IMR-90 (cell line): ENCODE results near the gene HDAC10. TPM values are rescaled to one million over a fixed set of nuclear protein-coding genes. Genes with fewer than 3 reads are reported as not detected.

Experiments
- ATAC-seq: fragments of 200-7000 bp; cut with Tn5 transposase; 2 replicates; pipeline ENCODE4 v1.9.1; 2020; ENCODE audit warnings: low read depth, mild to moderate bottlenecking, moderate library complexity
- BruUV-seq: library from RNA; stranded (reverse); fragments of 400-500 nt; replicated peaks from 2 replicates; lab custom pipeline; 2021; lab: Mats Ljungman, UMichigan
- CTCF ChIA-PET: fragments of 300-600 bp; formaldehyde crosslinking; extraction: SDS; loops from one replicate; lab custom pipeline; 2021; ENCODE audit warnings: antibody characterized with exemption; lab: Yijun Ruan, JAX
- POLR2A ChIA-PET: fragments of 300-600 bp; sonication (Branson Sonifier 250); formaldehyde crosslinking; loops from one replicate; lab custom pipeline; 2022; ENCODE audit warnings: antibody characterized with exemption; ENCODE audit not compliant: unreplicated experiment; lab: Charles Lee
- DNase-seq: peaks from one replicate; pipeline ENCODE4 v3.0.0; 2013
- H2AFZ ChIP-seq: replicated peaks from 2 replicates; pipeline ENCODE3; 2013; ENCODE audit warnings: low read length, mild to moderate bottlenecking; ENCODE audit not compliant: poor library complexity
- H2AK5ac ChIP-seq: 2 replicates; pipeline ENCODE4 v1.6.1; 2013; ENCODE audit warnings: low read depth, low read length, inconsistent platforms
- H2AK9ac ChIP-seq: replicated peaks from 2 replicates; pipeline ENCODE3; 2013; ENCODE audit warnings: mild to moderate bottlenecking, low read depth, low read length, moderate library complexity; ENCODE audit not compliant: poor library complexity
- H2BK120ac ChIP-seq: 2 replicates; pipeline ENCODE4 v1.6.1; 2013; ENCODE audit warnings: low read depth, low read length, inconsistent platforms
- H2BK15ac ChIP-seq: 3 replicates; pipeline ENCODE4 v1.6.1; 2013; ENCODE audit warnings: low read depth, low read length, inconsistent platforms
- H2BK20ac ChIP-seq: 2 replicates; pipeline ENCODE4 v1.6.1; 2013; ENCODE audit warnings: low read depth, mild to moderate bottlenecking, inconsistent platforms, low read length, moderate library complexity
- H2BK5ac ChIP-seq: 2 replicates; pipeline ENCODE4 v1.6.1; 2013; ENCODE audit warnings: mild to moderate bottlenecking, low read depth, low read length, inconsistent platforms; ENCODE audit not compliant: poor library complexity, severe bottlenecking
- H3K14ac ChIP-seq: replicated peaks from 2 replicates; pipeline ENCODE4 v1.6.1; 2013; ENCODE audit warnings: low read depth, low read length, inconsistent platforms
- H3K18ac ChIP-seq: 2 replicates; pipeline ENCODE4 v1.6.1; 2013; ENCODE audit warnings: low read depth, low read length, control low read depth
- H3K23ac ChIP-seq: 2 replicates; pipeline ENCODE4 v1.6.1; 2013; ENCODE audit warnings: low read depth, low read length, inconsistent platforms
- H3K27ac ChIP-seq: 2 replicates; pipeline ENCODE4 v1.5.1; 2013; ENCODE audit warnings: mild to moderate bottlenecking, control low read depth, low read length; ENCODE audit not compliant: insufficient read depth
- H3K27me3 ChIP-seq: 2 replicates; pipeline ENCODE4 v1.6.1; 2013; ENCODE audit warnings: low read length; ENCODE audit not compliant: control insufficient read depth, insufficient read depth
- H3K36me3 ChIP-seq: 2 replicates; pipeline ENCODE4 v1.6.1; 2013; ENCODE audit warnings: low read length, mixed read lengths; ENCODE audit not compliant: control insufficient read depth, insufficient read depth
- H3K4ac ChIP-seq: 2 replicates; pipeline ENCODE4 v1.6.1; 2013; ENCODE audit warnings: low read depth, low read length, inconsistent platforms
- H3K4me1 ChIP-seq: 2 replicates; pipeline ENCODE4 v1.6.1; 2013; ENCODE audit warnings: low read length, mixed read lengths; ENCODE audit not compliant: control insufficient read depth, insufficient read depth
- H3K4me2 ChIP-seq: 2 replicates; pipeline ENCODE4 v1.6.1; 2013; ENCODE audit warnings: low read depth, mild to moderate bottlenecking, control low read depth, low read length, moderate library complexity
- H3K4me3 ChIP-seq: 2 replicates; pipeline ENCODE4 v1.5.1; 2013; ENCODE audit warnings: low read depth, mild to moderate bottlenecking, control low read depth, low read length, moderate library complexity; ENCODE audit not compliant: insufficient read depth
- H3K56ac ChIP-seq: 2 replicates; pipeline ENCODE4 v1.6.1; 2013; ENCODE audit warnings: low read length, inconsistent platforms; ENCODE audit not compliant: insufficient read depth; ENCODE audit errors: extremely low read depth
- H3K79me1 ChIP-seq, 2 experiments: 2 replicates each; pipeline ENCODE4 v1.6.1; 2013; ENCODE audit warnings: low read length in 2 of 2, inconsistent platforms in 1 of 2, low read depth in 1 of 2
- H3K9ac ChIP-seq: 2 replicates; pipeline ENCODE4 v1.6.1; 2013; ENCODE audit warnings: low read depth, low read length, control low read depth
- H3K9me1 ChIP-seq: 2 replicates; pipeline ENCODE4 v1.6.1; 2013; ENCODE audit warnings: low read length, inconsistent platforms; ENCODE audit not compliant: insufficient read depth
- H3K9me3 ChIP-seq: 2 replicates; pipeline ENCODE4 v1.6.1; 2013; ENCODE audit warnings: low read length; ENCODE audit not compliant: control insufficient read depth, insufficient read depth
- H4K20me1 ChIP-seq: 2 replicates; pipeline ENCODE4 v1.6.1; 2013; ENCODE audit warnings: low read length, inconsistent platforms; ENCODE audit not compliant: insufficient read depth
- H4K5ac ChIP-seq: 2 replicates; pipeline ENCODE4 v1.6.1; 2013; ENCODE audit warnings: mild to moderate bottlenecking, low read depth, low read length, control low read depth
- H4K8ac ChIP-seq, 2 experiments: 2 replicates each; pipeline ENCODE4 v1.6.1; 2013; ENCODE audit warnings: low read depth in 2 of 2, low read length in 2 of 2, control low read depth in 1 of 2, inconsistent platforms in 1 of 2
- H4K91ac ChIP-seq: 2 replicates; pipeline ENCODE4 v1.6.1; 2013; ENCODE audit warnings: low read depth, low read length, inconsistent platforms; ENCODE audit not compliant: insufficient read depth
- CTCF ChIP-seq: conservative IDR thresholded peaks from 2 replicates; pipeline ENCODE4 v1.5.1; 2012; ENCODE audit warnings: mild to moderate bottlenecking, low read depth, low read length, improper control_type of control experiment
- MAZ ChIP-seq: IDR thresholded peaks from 2 replicates; pipeline ENCODE4 v1.6.1; 2012; ENCODE audit warnings: low read depth, mild to moderate bottlenecking, low read length, improper control_type of control experiment, moderate library complexity, borderline replicate concordance
- POLR2A ChIP-seq: IDR thresholded peaks from 2 replicates; pipeline ENCODE4 v1.6.1; 2012; ENCODE audit warnings: mild to moderate bottlenecking, low read depth, low read length
- RAD21 ChIP-seq: IDR thresholded peaks from 2 replicates; pipeline ENCODE4 v1.6.1; 2012; ENCODE audit warnings: low read length, improper control_type of control experiment
- SMC3 ChIP-seq: fragments of 150-350 bp; IDR thresholded peaks from 2 replicates; pipeline ENCODE4 v1.6.1; 2016; ENCODE audit warnings: low read depth, mild to moderate bottlenecking, antibody characterized with exemption, low read length, moderate library complexity
- WGBS, 2 experiments: methylation state at CpG; one replicate each; pipeline versions ENCODE4 v1.1.5 to v1.1.7; 2013; ENCODE audit warnings: missing lambda C conversion rate in 2 of 2; ENCODE audit not compliant: insufficient read length in 1 of 2; ENCODE audit errors: extremely low coverage in 2 of 2; 5-methylcytosine and 5-hydroxymethylcytosine counted together
- dilution Hi-C: fragments of 300-500 bp; cut with HindIII; formaldehyde crosslinking; loops from one replicate; pipeline ENCODE4 v1.14.3; 2018; ENCODE audit warnings: low sequenced_read_pairs; ENCODE audit not compliant: unreplicated experiment
- in situ Hi-C: fragments of 300-500 bp; cut with MboI; formaldehyde crosslinking; loops from 3 replicates; pipeline ENCODE4 v1.14.3; 2019; ENCODE audit warnings: low sequenced_read_pairs, inconsistent platforms, mixed read lengths
- intact Hi-C: fragments of 100-400 bp; cut with micrococcal nuclease; formaldehyde crosslinking; loops from 2 replicates; pipeline ENCODE4 v1.10.0; 2022
- polyA plus RNA-seq, 3 experiments: library from polyadenylated mRNA; depleted of rRNA; stranded (reverse); fragments of >200 nt; gene quantifications; 2 replicates each; pipeline ENCODE4 v1.2.3, GENCODE V29; 2012; ENCODE audit warnings: low replicate concordance in 1 of 3
- total RNA-seq: library from RNA; depleted of rRNA; stranded (reverse); fragments of >200 nt; gene quantifications from 2 replicates; pipeline ENCODE4 v1.2.3, GENCODE V29; 2012

Gene HDAC10
- total and polyA plus RNA-seq, 2 of the 4 experiments (the other 2 are of a cell fraction), result 3.9 to 35.7 TPM

DNA sequence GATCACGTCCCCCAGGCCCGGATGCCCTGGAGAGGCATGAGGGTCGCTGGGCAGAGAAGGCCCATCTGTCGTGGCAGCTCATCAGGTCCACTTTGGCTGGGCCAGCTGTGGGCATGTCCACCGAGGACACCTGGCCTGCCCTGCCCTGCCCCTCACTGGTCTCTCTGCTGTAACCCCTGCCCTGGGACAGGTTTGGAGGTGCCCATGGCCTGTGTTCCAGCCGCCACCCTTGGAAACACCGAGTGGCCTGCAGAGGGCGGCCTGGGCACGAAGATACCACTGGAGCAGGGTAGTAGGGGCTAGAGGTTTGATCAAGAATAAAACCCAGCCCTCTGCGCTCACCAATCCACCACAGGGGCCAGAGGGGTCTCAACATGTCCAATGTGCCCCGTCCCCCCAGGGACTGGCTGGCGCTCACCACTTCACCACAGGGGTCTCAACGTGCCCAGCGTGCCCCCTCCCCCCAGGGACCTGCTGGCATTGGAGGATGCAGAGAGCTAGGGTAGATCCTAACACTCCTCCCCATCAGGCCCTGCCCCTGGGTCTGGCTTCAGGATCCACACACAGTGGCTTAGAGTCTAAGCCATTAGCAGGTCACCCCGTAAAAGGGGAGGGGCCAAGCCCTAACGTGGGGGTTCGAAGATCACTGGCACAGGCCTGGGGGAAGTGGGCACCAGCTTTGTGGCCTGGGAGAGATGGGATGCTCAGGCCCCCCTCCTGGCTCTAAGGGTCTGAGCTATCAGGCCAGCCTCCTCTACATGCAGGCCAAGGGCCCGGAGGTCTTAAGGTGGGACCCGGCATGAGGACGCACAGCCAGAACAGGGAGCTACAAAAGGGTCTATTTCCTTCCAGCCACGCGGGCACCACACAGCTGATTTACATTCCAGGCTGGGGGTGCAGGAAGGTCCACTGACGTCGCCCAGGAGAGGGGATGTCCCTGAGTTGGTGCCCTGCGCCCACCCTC, 1.3 kb upstream of the HDAC10 start:
- H3K23ac ChIP-seq, result no peak overlapping the region
- no peak overlapping the region for H3K18ac ChIP-seq
- H4K91ac ChIP-seq, result no peak overlapping the region
- peak; percentile 71 for TF ChIP-seq CTCF
- peak; percentile 60 for TF ChIP-seq SMC3
- no peak for TF ChIP-seq POLR2A
- peak; percentile 76 for TF ChIP-seq RAD21
- peak; percentile 17; the same call in 1 of the 2 replicates for TF ChIP-seq MAZ
- BruUV-seq, result no TSS peak
- no peak overlapping the region for H2BK5ac ChIP-seq
- peaks cover 9 to 27% of the 10 kb centered on the region in 2 experiments; a peak in 3 of 4 replicates for H3K79me1 ChIP-seq
- CTCF ChIA-PET, result interaction anchor here (0.8 kb wide), 1 partner anchor 114 kb away, joined by 3 read pairs; no protein-coding TSS in a partner anchor
- H2BK15ac ChIP-seq, result no peak overlapping the region
- H3K9me3 ChIP-seq, result no peaks in the 10 kb centered on the region
- WGBS, 2 experiments, result 69% methylated on average over 4 of the region's 25 CpGs; no CpG with 5 or more reads in 1 of the 2 experiments
- H3K4me3 ChIP-seq, result no peak overlapping the region
- dilution Hi-C loops, result no loop called here
- peak overlapping the region; percentile 61; the same call in 1 of the 2 replicates for H2AK5ac ChIP-seq
- H4K8ac ChIP-seq, result no peak overlapping the region; a peak in 1 of 4 replicates
- ATAC-seq (peak; percentile 57), DNase-seq (peak; percentile 52)
- no peak overlapping the region for H2BK120ac ChIP-seq
- no peak overlapping the region for H3K56ac ChIP-seq
- peaks cover 40% of the 10 kb centered on the region for H3K36me3 ChIP-seq
- POLR2A ChIA-PET, result no interaction called here
- no peak overlapping the region for H3K4ac ChIP-seq
- H4K5ac ChIP-seq, result no peak overlapping the region
- H2AFZ ChIP-seq, result peak overlapping the region; percentile 26
- H3K14ac ChIP-seq, result no peak overlapping the region
- no peak overlapping the region for H3K4me2 ChIP-seq
- peaks cover 12% of the 10 kb centered on the region for H3K4me1 ChIP-seq
- H3K9me1 ChIP-seq, result 0 out of 2 replicates have a peak, but pooled peaks cover 3% of the 10 kb centered on the region
- in situ Hi-C loops, result loop anchor here (5.0 kb wide), 1 partner anchor 75 kb away; the partner anchor contains the start of gene DENND6B
- no peak overlapping the region for H2BK20ac ChIP-seq
- H4K20me1 ChIP-seq, result peaks cover 19% of the 10 kb centered on the region
- H3K27ac ChIP-seq, result no peak overlapping the region
- no peaks in the 10 kb centered on the region for H3K27me3 ChIP-seq
- peak overlapping the region; percentile 94 for H2AK9ac ChIP-seq
- intact Hi-C loops, result loop anchor here (1.0 to 2.0 kb wide), 2 partner anchors 74 to 90 kb away; partner anchors contain the start of gene DENND6B
- no peak overlapping the region for H3K9ac ChIP-seq
